ENCODE measurements around the gene HDAC5. TPM values are rescaled to one million over a fixed set of nuclear protein-coding genes. Genes with fewer than 3 reads are reported as not detected.
"Not testable (repeated sequence)": the region's sequence is repeated elsewhere in the genome, so short reads cannot be mapped to it uniquely, and the experiment has no call there.

Gene HDAC5
- total RNA-seq, 1 donor from 2014 or later = 86.9 TPM

DNA sequence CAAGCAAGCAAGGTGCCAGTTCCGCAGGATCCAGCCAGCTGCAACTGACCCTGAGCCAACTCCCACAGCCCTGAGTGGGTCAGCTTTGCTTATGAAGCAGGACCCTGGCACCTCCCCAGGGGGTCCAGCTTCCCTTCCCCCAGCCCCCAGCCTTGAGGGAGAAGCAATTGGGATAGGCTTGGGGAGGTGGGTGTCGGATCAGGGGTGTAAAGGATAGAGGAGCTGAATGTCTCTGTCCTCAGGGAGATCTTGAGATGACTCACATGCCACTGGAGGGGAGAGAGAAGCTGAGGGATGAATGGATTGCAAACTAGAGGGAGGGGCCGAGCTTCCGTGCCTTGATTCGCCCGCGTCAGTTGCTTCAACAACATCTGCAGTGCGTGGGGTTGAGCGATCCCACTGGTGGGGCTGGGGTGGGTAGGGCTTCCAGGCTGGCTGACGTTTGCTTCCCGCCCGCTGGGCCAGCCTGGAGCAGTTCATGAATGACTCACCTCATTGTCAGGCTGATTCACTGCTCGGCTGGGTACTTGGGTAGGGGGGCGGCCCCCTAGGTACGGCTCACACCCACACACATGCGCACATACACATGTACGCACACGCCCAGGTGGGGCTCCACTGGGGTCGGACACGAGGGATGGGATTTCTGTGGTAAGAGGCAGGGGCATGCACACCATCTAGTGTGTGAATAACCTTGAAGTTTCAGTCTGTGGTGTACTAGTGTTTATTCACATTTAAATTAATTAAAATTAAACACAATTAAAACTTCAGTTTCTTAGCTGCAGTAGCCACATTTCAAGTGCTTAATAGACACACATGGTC, 14.7 kb upstream of the HDAC5 start:
- Histone ChIP-seq H3K4me3 (peak overlapping the region in 1 of 2 donors; percentile 7), H3K4me1 (peaks cover 24% of the 10 kb centered on the region), H3K27ac (peak overlapping the region; percentile 65), H3K27me3 (no peaks in the 10 kb centered on the region), H3K9me3 (no peaks in the 10 kb centered on the region), H3K36me3 (no peaks in the 10 kb centered on the region)
- intact Hi-C loops (cut with DNase I) = no loop called here
- peak in 1 of 2 donors; percentile 97 for DNase-seq (ENCODE audit: extremely low spot score in 2 of 2)
- TF ChIP-seq POLR2AphosphoS5 (IDR thresholded peaks at IDR 0.05; ENCODE audit: insufficient read depth in 1 of 2, low read depth in 1 of 2) (peak; percentile 77 to 90), CTCF (IDR thresholded peaks at IDR 0.05) (no peak)

DNA sequence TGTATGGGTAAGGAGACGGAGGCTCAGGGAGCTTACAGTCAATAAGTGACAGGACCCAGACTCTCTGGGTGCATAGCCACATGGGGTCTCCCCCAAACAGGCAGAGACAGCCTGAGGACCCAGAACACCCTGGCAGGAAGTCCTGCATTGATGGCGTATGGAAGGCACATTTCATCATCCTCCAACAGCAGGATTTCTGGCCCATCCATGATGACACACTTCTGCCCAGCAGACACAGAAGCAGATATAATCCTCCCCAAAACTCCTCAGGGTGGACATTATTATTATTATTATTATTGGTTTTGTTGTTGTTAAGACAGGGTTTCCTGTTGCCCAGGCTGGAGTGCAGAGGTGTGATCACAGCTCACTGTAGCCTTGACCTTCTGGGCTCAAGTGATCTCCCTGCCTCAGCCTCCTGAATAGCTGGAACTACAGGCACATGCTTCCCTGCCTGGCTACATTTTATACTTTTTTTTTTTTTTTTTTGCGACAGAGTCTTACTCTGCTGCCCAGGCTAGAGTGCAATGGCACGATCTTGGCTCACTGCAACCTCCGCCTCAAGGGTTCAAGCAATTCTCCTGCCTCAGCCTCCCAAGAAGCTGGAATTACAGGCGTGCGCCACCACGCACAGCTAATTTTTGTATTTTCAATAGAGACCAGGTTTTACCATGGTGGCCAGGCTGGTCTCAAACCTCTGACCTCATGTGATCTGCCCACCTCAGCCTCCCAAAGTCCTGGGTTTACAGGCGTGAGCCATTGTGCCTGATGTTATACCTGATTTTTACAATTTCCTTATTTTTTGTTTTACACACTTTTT, 11.5 kb upstream of the HDAC5 start:
- peaks cover 9% of the 10 kb centered on the region for H3K4me1 ChIP-seq
- H3K36me3 ChIP-seq = no peaks in the 10 kb centered on the region
- H3K27ac ChIP-seq = no peak overlapping the region
- H3K27me3 ChIP-seq = no peaks in the 10 kb centered on the region
- DNase-seq (ENCODE audit: extremely low spot score in 2 of 2) = no peak
- H3K9me3 ChIP-seq = no peaks in the 10 kb centered on the region
- intact Hi-C loops (cut with DNase I) = no loop called here
- TF ChIP-seq CTCF (IDR thresholded peaks at IDR 0.05) (no peak), POLR2AphosphoS5 (IDR thresholded peaks at IDR 0.05; ENCODE audit: insufficient read depth in 1 of 2, low read depth in 1 of 2) (no peak), POLR2A (IDR thresholded peaks at IDR 0.05) (no peak)
- no peak overlapping the region for H3K4me3 ChIP-seq

GRCh38 chr17:44133918-44134476, 10.6 kb upstream of the HDAC5 start:
- TF ChIP-seq POLR2A (IDR thresholded peaks at IDR 0.05) (no peak), CTCF (IDR thresholded peaks at IDR 0.05) (no peak), POLR2AphosphoS5 (IDR thresholded peaks at IDR 0.05; ENCODE audit: insufficient read depth in 1 of 2, low read depth in 1 of 2) (no peak)
- no peaks in the 10 kb centered on the region for H3K36me3 ChIP-seq
- H3K4me3 ChIP-seq = no peak overlapping the region
- no peak overlapping the region for H3K27ac ChIP-seq
- no peaks in the 10 kb centered on the region for H3K27me3 ChIP-seq
- no peaks in the 10 kb centered on the region for H3K9me3 ChIP-seq
- intact Hi-C loops (cut with DNase I) = no loop called here
- peaks cover 9% of the 10 kb centered on the region for H3K4me1 ChIP-seq
- DNase-seq (ENCODE audit: extremely low spot score in 2 of 2) = no peak

GRCh38 chr17:44132275-44132821, 8.9 kb upstream of the HDAC5 start:
- TF ChIP-seq POLR2AphosphoS5 (IDR thresholded peaks at IDR 0.05; ENCODE audit: insufficient read depth in 1 of 2, low read depth in 1 of 2) = no peak
- no peak for TF ChIP-seq POLR2A (IDR thresholded peaks at IDR 0.05)
- TF ChIP-seq CTCF (IDR thresholded peaks at IDR 0.05) = no peak
- Histone ChIP-seq H3K36me3 (no peaks in the 10 kb centered on the region), H3K9me3 (no peaks in the 10 kb centered on the region), H3K27me3 (no peaks in the 10 kb centered on the region), H3K4me1 (peaks cover 2% of the 10 kb centered on the region), H3K4me3 (no peak overlapping the region), H3K27ac (no peak overlapping the region)
- intact Hi-C loops (cut with DNase I) = no loop called here
- DNase-seq (ENCODE audit: extremely low spot score in 2 of 2) = no peak

GRCh38 chr17:44131372-44131771, 7.9 kb upstream of the HDAC5 start:
- H3K4me3 ChIP-seq; H3K27ac ChIP-seq; H3K9me3 ChIP-seq; DNase-seq (ENCODE audit: extremely low spot score in 2 of 2); H3K4me1 ChIP-seq; H3K27me3 ChIP-seq; intact Hi-C loops (cut with DNase I); H3K36me3 ChIP-seq: not testable (repeated sequence)
